Naive thymus-derived CD4-positive, alpha-beta T cell (primary cell): Measurements from ENCODE around the gene SLC44A1. TPM values are rescaled to one million over a fixed set of nuclear protein-coding genes. Genes with fewer than 3 reads are reported as not detected.

ENCODE experiments used
- ATAC-seq: fragments of 150-1000 bp; cut with Tn5 transposase; 2 replicates; pipeline ENCODE4 v1.10.0; 2021; ENCODE audit warnings: mild to moderate bottlenecking, moderate library complexity
- CTCF ChIA-PET: fragments of 350-600 bp; sonication (Branson Sonifier 250); formaldehyde crosslinking; loops from one replicate; lab custom pipeline; 2021; ENCODE audit warnings: antibody characterized with exemption; lab: Charles Lee
- POLR2A ChIA-PET: fragments of 350-600 bp; sonication (Branson Sonifier 250); formaldehyde crosslinking; loops from one replicate; lab custom pipeline; 2021; ENCODE audit warnings: antibody characterized with exemption, inconsistent platforms; lab: Charles Lee
- DNase-seq, 9 donors: peaks; one replicate each; pipeline versions ENCODE4 v3.0.0 to v3.0.0-alpha.2; 2020 to 2022; ENCODE audit warnings: mixed read lengths in 1 of 9
- H3K27ac ChIP-seq: one replicate; pipeline ENCODE4 v1.7.0; 2013; ENCODE audit warnings: mild to moderate bottlenecking, low read depth, low read length, moderate library complexity
- H3K27me3 ChIP-seq, 2 donors: one replicate each; pipeline ENCODE4 v1.7.0; 2013; ENCODE audit warnings: low read length in 2 of 2, mild to moderate bottlenecking in 2 of 2, moderate library complexity in 2 of 2; ENCODE audit not compliant: control insufficient read depth in 2 of 2, insufficient read depth in 2 of 2
- H3K36me3 ChIP-seq, 3 experiments: 1 replicate in 2 of 3; 2 replicates in 1 of 3; pipeline ENCODE4 v1.7.0; 2013; ENCODE audit warnings: low read length in 3 of 3, mild to moderate bottlenecking in 3 of 3, moderate library complexity in 1 of 3; ENCODE audit not compliant: insufficient read depth in 3 of 3, control insufficient read depth in 2 of 3
- H3K4me1 ChIP-seq, 2 donors: one replicate each; pipeline ENCODE4 v1.7.0; 2013; ENCODE audit warnings: low read length in 2 of 2, mild to moderate bottlenecking in 2 of 2, moderate library complexity in 1 of 2; ENCODE audit not compliant: control insufficient read depth in 2 of 2, insufficient read depth in 2 of 2
- H3K4me3 ChIP-seq: 2 replicates; pipeline ENCODE4 v1.7.0; 2013; ENCODE audit warnings: mild to moderate bottlenecking, low read length
- H3K9me3 ChIP-seq, 3 experiments: 1 replicate in 2 of 3; 2 replicates in 1 of 3; pipeline ENCODE4 v1.7.0; 2013; ENCODE audit warnings: low read length in 3 of 3; ENCODE audit not compliant: control insufficient read depth in 2 of 3
- H3K27ac Mint-ChIP-seq, 9 donors: one replicate each; pipeline ENCODE4 v1.8.0; 2020 to 2022; ENCODE audit warnings: mixed read lengths in 9 of 9, mild to moderate bottlenecking in 8 of 9, moderate library complexity in 5 of 9, inconsistent platforms in 2 of 9
- H3K27me3 Mint-ChIP-seq, 5 donors: one replicate each; pipeline ENCODE4 v1.8.0; 2021 to 2022; ENCODE audit warnings: mixed read lengths in 5 of 5, mild to moderate bottlenecking in 1 of 5
- H3K36me3 Mint-ChIP-seq, 5 donors: one replicate each; pipeline ENCODE4 v1.8.0; 2020 to 2022; ENCODE audit warnings: mixed read lengths in 5 of 5, mild to moderate bottlenecking in 3 of 5, inconsistent platforms in 1 of 5
- H3K4me1 Mint-ChIP-seq, 7 donors: one replicate each; pipeline ENCODE4 v1.8.0; 2020 to 2022; ENCODE audit warnings: mixed read lengths in 7 of 7, mild to moderate bottlenecking in 3 of 7, inconsistent platforms in 1 of 7
- H3K4me3 Mint-ChIP-seq, 10 donors: one replicate each; pipeline ENCODE4 v1.8.0; 2020 to 2022; ENCODE audit warnings: mild to moderate bottlenecking in 10 of 10, mixed read lengths in 10 of 10, moderate library complexity in 6 of 10, inconsistent platforms in 2 of 10
- H3K9me3 Mint-ChIP-seq, 11 donors: one replicate each; pipeline ENCODE4 v1.8.0; 2020 to 2022; ENCODE audit warnings: mixed read lengths in 11 of 11, mild to moderate bottlenecking in 4 of 11, inconsistent platforms in 1 of 11, moderate library complexity in 1 of 11
- intact Hi-C, 2 donors: fragments of 100-400 bp; cut with micrococcal nuclease; formaldehyde crosslinking; loops; one replicate each; pipeline ENCODE4 v1.15.1; 2023
- polyA plus RNA-seq, 2 donors: library from polyadenylated mRNA; unstranded; fragments of 300-500 nt; fragmentation: Illumina TruSeq; gene quantifications; one replicate each; pipeline ENCODE4 v1.2.3, GENCODE V29; 2021
- total RNA-seq, 6 experiments: library from RNA in 5 of 6; stranded (reverse) in 5 of 6; gene quantifications; 1 replicate in 5 of 6; 2 replicates in 1 of 6; pipeline ENCODE4 v1.2.3 and lab custom pipeline; 2021 to 2026

SLC44A1 gene
- total RNA-seq (10 to 100 TPM in 3 of 5 experiments, 1 to 10 TPM in 2; 7.7 to 13.8 (median 11.1) TPM), polyA plus RNA-seq (10 to 100 TPM; 19.3 to 21.8 TPM), total RNA-seq (lab: John Stamatoyannopoulos, UW) (26.8 reads per million, percentile 57 among the genes with 10 or more reads in this experiment)

- Mint-ChIP-seq H3K4me3 (peak within 1 kb of the TSS; percentile 90 to 97 (median 92)), H3K27me3 (peaks cover 0 to 82% (median 0%) of the 10 kb centered on the region in 5 donors), H3K4me1 (peaks cover 19 to 42% (median 29%) of the 10 kb centered on the region in 7 donors), H3K27ac (peak within 1 kb of the TSS; percentile 84 to 97 (median 90)), H3K9me3 (peaks cover 0 to 2% (median 0%) of the 10 kb centered on the region in 11 donors), H3K36me3 (peaks cover 0 to 2% (median 0%) of the 10 kb centered on the region in 5 donors)
- H3K27me3 ChIP-seq, result no peaks in the 10 kb centered on the region
- H3K36me3 ChIP-seq, result no peaks in the 10 kb centered on the region
- H3K4me3 ChIP-seq, result peak within 1 kb of the TSS; percentile 89
- intact Hi-C loops, result loop anchor here (1.0 to 10.0 kb wide), 22 partner anchors 33 to 1151 kb away; partner anchors contain the start of genes FKTN (in 2 of the 2), TMEM38B (in 2 of the 2), ABCA1 (in 1 of the 2) and NIPSNAP3B (in 1 of the 2)
- DNase-seq (peak; percentile 88 to 95 (median 92)), ATAC-seq (peak; percentile 92)
- H3K27ac ChIP-seq, result peak within 1 kb of the TSS; percentile 67
- H3K4me1 ChIP-seq, result peaks cover 10% of the 10 kb centered on the region in 2 donors
- ChIA-PET POLR2A (interaction anchor here (1.0 to 1.6 kb wide), 3 partner anchors 142 to 450 kb away, joined by 3 to 5 read pairs (median 3); partner anchors contain the start of gene TMEM38B), CTCF (interaction anchor here (0.6 to 1.8 kb wide), 2 partner anchors 11 to 303 kb away, joined by 3 to 4 read pairs; no protein-coding TSS in a partner anchor)
- H3K9me3 ChIP-seq, result no peaks in the 10 kb centered on the region
Measured at GRCh38 chr9:105244003-105244733, at the start of gene SLC44A1. Gene SLC44A1, plus strand, starts transcription at chr9:105244651. Its CDS starts 218 bp downstream, at chr9:105244869.

- Histone ChIP-seq H3K27ac (no peak overlapping the region), H3K4me3 (no peak overlapping the region), H3K4me1 (no peaks in the 10 kb centered on the region), H3K36me3 (no peaks in the 10 kb centered on the region), H3K27me3 (no peaks in the 10 kb centered on the region), H3K9me3 (no peaks in the 10 kb centered on the region)
- Mint-ChIP-seq H3K4me3 (no peak overlapping the region), H3K9me3 (peaks cover 0 to 2% (median 0%) of the 10 kb centered on the region in 11 donors), H3K36me3 (no peaks in the 10 kb centered on the region), H3K4me1 (peaks cover 0 to 5% (median 0%) of the 10 kb centered on the region in 7 donors), H3K27ac (no peak overlapping the region), H3K27me3 (peaks cover 0 to 9% (median 5%) of the 10 kb centered on the region in 5 donors)
- no peak for DNase-seq
- CTCF ChIA-PET, result no interaction called here
- no peak for ATAC-seq
- POLR2A ChIA-PET, result no interaction called here
- intact Hi-C loops, result no loop called here
Measured at GRCh38 chr9:105195259-105195658, 49.2 kb upstream of the SLC44A1 start.

- no peak overlapping the region for H3K4me3 ChIP-seq
- POLR2A ChIA-PET, result no interaction called here
- CTCF ChIA-PET, result no interaction called here
- no peaks in the 10 kb centered on the region for H3K27me3 ChIP-seq
- ATAC-seq, result no peak
- no peak for DNase-seq
- Mint-ChIP-seq H3K9me3 (peaks cover 0 to 5% (median 0%) of the 10 kb centered on the region in 11 donors), H3K27me3 (peaks cover 0 to 9% (median 5%) of the 10 kb centered on the region in 5 donors), H3K4me3 (no peak overlapping the region), H3K4me1 (peaks cover 0 to 3% (median 0%) of the 10 kb centered on the region in 7 donors), H3K27ac (no peak overlapping the region), H3K36me3 (no peaks in the 10 kb centered on the region)
- no peaks in the 10 kb centered on the region for H3K9me3 ChIP-seq
- H3K4me1 ChIP-seq, result no peaks in the 10 kb centered on the region
- intact Hi-C loops, result no loop called here
- no peak overlapping the region for H3K27ac ChIP-seq
- no peaks in the 10 kb centered on the region for H3K36me3 ChIP-seq
Measured at GRCh38 chr9:105198023-105198422, 46.4 kb upstream of the SLC44A1 start.

GRCh38 chr9:105198865-105199264, 45.6 kb upstream of the SLC44A1 start:
- no peak overlapping the region for H3K4me3 ChIP-seq
- H3K27me3 Mint-ChIP-seq, result peaks cover 0 to 9% (median 4%) of the 10 kb centered on the region in 5 donors
- no peak overlapping the region for H3K27ac ChIP-seq
- no peaks in the 10 kb centered on the region for H3K27me3 ChIP-seq
- POLR2A ChIA-PET, result no interaction called here
- H3K4me3 Mint-ChIP-seq, result no peak overlapping the region
- H3K36me3 Mint-ChIP-seq, result no peaks in the 10 kb centered on the region
- peaks cover 0 to 5% (median under 1%) of the 10 kb centered on the region in 11 donors for H3K9me3 Mint-ChIP-seq
- ATAC-seq, result no peak
- CTCF ChIA-PET, result no interaction called here
- DNase-seq, result no peak
- intact Hi-C loops, result no loop called here
- no peaks in the 10 kb centered on the region for H3K9me3 ChIP-seq
- H3K4me1 ChIP-seq, result no peaks in the 10 kb centered on the region
- H3K4me1 Mint-ChIP-seq, result peaks cover 0 to 3% (median 0%) of the 10 kb centered on the region in 7 donors
- H3K36me3 ChIP-seq, result no peaks in the 10 kb centered on the region
- no peak overlapping the region for H3K27ac Mint-ChIP-seq

- H3K4me3 ChIP-seq, result no peak overlapping the region
- ChIA-PET POLR2A (no interaction called here), CTCF (no interaction called here)
- Mint-ChIP-seq H3K4me3 (no peak overlapping the region), H3K36me3 (no peaks in the 10 kb centered on the region), H3K4me1 (no peaks in the 10 kb centered on the region), H3K27ac (no peak overlapping the region), H3K27me3 (no peaks in the 10 kb centered on the region), H3K9me3 (peaks cover 0 to 5% (median 0%) of the 10 kb centered on the region in 11 donors)
- H3K27ac ChIP-seq, result no peak overlapping the region
- H3K27me3 ChIP-seq, result no peaks in the 10 kb centered on the region
- ATAC-seq (no peak), DNase-seq (no peak)
- no peaks in the 10 kb centered on the region for H3K4me1 ChIP-seq
- no peaks in the 10 kb centered on the region for H3K9me3 ChIP-seq
- no peaks in the 10 kb centered on the region for H3K36me3 ChIP-seq
- intact Hi-C loops, result no loop called here
Measured at GRCh38 chr9:105204416-105204815, 40.0 kb upstream of the SLC44A1 start.

- H3K4me3 ChIP-seq, result no peak overlapping the region
- Mint-ChIP-seq H3K4me1 (no peaks in the 10 kb centered on the region), H3K36me3 (no peaks in the 10 kb centered on the region), H3K27ac (peak overlapping the region in 1 of 9 donors; percentile 12), H3K9me3 (peaks cover 0 to 5% (median 0%) of the 10 kb centered on the region in 11 donors), H3K27me3 (no peaks in the 10 kb centered on the region), H3K4me3 (no peak overlapping the region)
- DNase-seq (no peak), ATAC-seq (no peak)
- no peaks in the 10 kb centered on the region for H3K4me1 ChIP-seq
- intact Hi-C loops, result no loop called here
- ChIA-PET POLR2A (no interaction called here), CTCF (no interaction called here)
- H3K9me3 ChIP-seq, result no peaks in the 10 kb centered on the region
- no peaks in the 10 kb centered on the region for H3K36me3 ChIP-seq
- H3K27me3 ChIP-seq, result no peaks in the 10 kb centered on the region
- H3K27ac ChIP-seq, result no peak overlapping the region
Measured at GRCh38 chr9:105205787-105206495, 38.5 kb upstream of the SLC44A1 start.
